GM23248 (cell line): ENCODE data around the gene PRAMEF27.
"Not testable (repeated sequence)": the region's sequence is repeated elsewhere in the genome, so short reads cannot be mapped to it uniquely, and the experiment has no call there.

Source experiments
- EZH2 ChIP-seq: fragments of 200-600 bp; sonication (generic); IDR thresholded peaks from 2 replicates; pipeline ENCODE4 v1.6.1; 2018; ENCODE audit warnings: antibody characterized with exemption, mild to moderate bottlenecking; ENCODE audit not compliant: insufficient read depth, poor library complexity, severe bottlenecking
- EZH2phosphoT487 ChIP-seq: fragments of 200-600 bp; sonication (generic); IDR thresholded peaks from 2 replicates; pipeline ENCODE4 v1.6.1; 2018; ENCODE audit warnings: antibody characterized with exemption, moderate library complexity, mild to moderate bottlenecking, low read depth; ENCODE audit not compliant: insufficient read depth

GRCh38 chr1:13019846-13020245, 36.5 kb downstream of the PRAMEF27 start:
- TF ChIP-seq EZH2phosphoT487, EZH2: not testable (repeated sequence)
